Sigmoid colon (tissue), 4 donors: ENCODE measurements around the gene PTPN6.

ENCODE experiments used
- CTCF ChIP-seq, 4 experiments: fragments of 450-650 bp in 3 of 4; fragments of 200-600 bp in 1 of 4; IDR thresholded peaks; one replicate each; pipeline ENCODE4 v1.5.1; 2016 to 2019; ENCODE audit warnings: antibody characterized with exemption in 4 of 4, mild to moderate bottlenecking in 3 of 4, moderate library complexity in 2 of 4
- EP300 ChIP-seq, 4 donors: sonication (generic); formaldehyde crosslinking; IDR thresholded peaks; one replicate each; pipeline ENCODE4 v1.6.1; 2017; ENCODE audit warnings: antibody characterized with exemption in 4 of 4
- POLR2AphosphoS5 ChIP-seq, 4 donors: sonication (generic); formaldehyde crosslinking; IDR thresholded peaks; one replicate each; pipeline ENCODE4 v1.6.1; 2017; ENCODE audit warnings: antibody characterized with exemption in 4 of 4

GRCh38 chr12:6962285-6963015 lies 11.3 kb downstream of the PTPN6 start:
- no peak for TF ChIP-seq CTCF (IDR thresholded peaks at IDR 0.05)
- TF ChIP-seq EP300 (IDR thresholded peaks at IDR 0.05): no peak
- no peak for TF ChIP-seq POLR2AphosphoS5 (IDR thresholded peaks at IDR 0.05)
